Activated CD4-positive, alpha-beta memory T cell treated with anti-CD3 and anti-CD28 coated beads, Interleukin-2, amount 10 ng/mL, durations not matched to agents 7 days and 5 days (primary cell): ENCODE data around the gene MICALL2. TPM values are rescaled to one million over a fixed set of nuclear protein-coding genes. Genes with fewer than 3 reads are reported as not detected.

Experiments
- CTCF ChIA-PET: fragments of 350-600 bp; sonication (Branson Sonifier 250); formaldehyde crosslinking; loops from one replicate; lab custom pipeline; 2021; ENCODE audit warnings: antibody characterized with exemption, inconsistent platforms; lab: Charles Lee
- POLR2A ChIA-PET: fragments of 350-600 bp; sonication (Branson Sonifier 250); formaldehyde crosslinking; loops from one replicate; lab custom pipeline; 2021; ENCODE audit warnings: antibody characterized with exemption; lab: Charles Lee
- DNase-seq: peaks from one replicate; pipeline ENCODE4 v3.0.0-alpha.2; 2020
- H3K27ac Mint-ChIP-seq: one replicate; pipeline ENCODE4 v1.8.0; 2021; ENCODE audit warnings: mild to moderate bottlenecking, mixed read lengths
- H3K27me3 Mint-ChIP-seq: one replicate; pipeline ENCODE4 v1.8.0; 2021; ENCODE audit warnings: mixed read lengths
- H3K36me3 Mint-ChIP-seq: one replicate; pipeline ENCODE4 v1.8.0; 2021; ENCODE audit warnings: low read depth, mixed read lengths
- H3K4me1 Mint-ChIP-seq: one replicate; pipeline ENCODE4 v1.8.0; 2021; ENCODE audit warnings: mixed read lengths
- H3K4me3 Mint-ChIP-seq: one replicate; pipeline ENCODE4 v1.8.0; 2021; ENCODE audit warnings: mild to moderate bottlenecking, mixed read lengths
- H3K9me3 Mint-ChIP-seq: one replicate; pipeline ENCODE4 v1.8.0; 2021; ENCODE audit warnings: mixed read lengths
- total RNA-seq, 2 experiments: library from RNA; stranded (reverse); gene quantifications; one replicate each; pipeline ENCODE4 v1.2.3, GENCODE V29; 2021

The MICALL2 gene
- total RNA-seq, 2 experiments from 2014 or later: 1.5 to 1.6 TPM

GRCh38 chr7:1403638-1404459 is 55.4 kb downstream of the MICALL2 start:
- Mint-ChIP-seq H3K36me3 (no peaks in the 10 kb centered on the region), H3K27me3 (peaks cover 30% of the 10 kb centered on the region), H3K9me3 (no peaks in the 10 kb centered on the region), H3K4me3 (no peak overlapping the region), H3K4me1 (no peaks in the 10 kb centered on the region), H3K27ac (no peak overlapping the region)
- CTCF ChIA-PET: interaction anchor here (1.4 kb wide), 1 partner anchor 28 kb away, joined by 5 read pairs; no protein-coding TSS in a partner anchor
- POLR2A ChIA-PET: no interaction called here
- no peak for DNase-seq

- Mint-ChIP-seq H3K9me3 (no peaks in the 10 kb centered on the region), H3K27me3 (peaks cover 27% of the 10 kb centered on the region), H3K4me3 (no peak overlapping the region), H3K4me1 (no peaks in the 10 kb centered on the region), H3K36me3 (no peaks in the 10 kb centered on the region), H3K27ac (no peak overlapping the region)
- POLR2A ChIA-PET: no interaction called here
- no peak for DNase-seq
- CTCF ChIA-PET: no interaction called here
These were observed 56.3 kb downstream of the MICALL2 start for GRCh38 chr7:1402791-1403637.

GRCh38 chr7:1402110-1402790 is 57.0 kb downstream of the MICALL2 start:
- DNase-seq: no peak
- H3K27ac Mint-ChIP-seq: no peak overlapping the region
- POLR2A ChIA-PET: no interaction called here
- no peaks in the 10 kb centered on the region for H3K36me3 Mint-ChIP-seq
- peaks cover 27% of the 10 kb centered on the region for H3K27me3 Mint-ChIP-seq
- CTCF ChIA-PET: no interaction called here
- H3K4me3 Mint-ChIP-seq: no peak overlapping the region
- H3K9me3 Mint-ChIP-seq: no peaks in the 10 kb centered on the region
- no peaks in the 10 kb centered on the region for H3K4me1 Mint-ChIP-seq

GRCh38 chr7:1401011-1401410 is 58.3 kb downstream of the MICALL2 start:
- POLR2A ChIA-PET: interaction anchor here (0.9 kb wide), 1 partner anchor 11 kb away, joined by 3 read pairs; no protein-coding TSS in a partner anchor

GRCh38 chr7:1400371-1400770 is 58.9 kb downstream of the MICALL2 start:
- H3K27ac Mint-ChIP-seq: no peak overlapping the region
- POLR2A ChIA-PET: no interaction called here
- H3K36me3 Mint-ChIP-seq: no peaks in the 10 kb centered on the region
- no peak for DNase-seq
- H3K4me3 Mint-ChIP-seq: no peak overlapping the region
- peaks cover 5% of the 10 kb centered on the region for H3K9me3 Mint-ChIP-seq
- CTCF ChIA-PET: no interaction called here
- peaks cover 25% of the 10 kb centered on the region for H3K27me3 Mint-ChIP-seq
- no peaks in the 10 kb centered on the region for H3K4me1 Mint-ChIP-seq

More at GRCh38 chr7:1401011-1401410, 58.3 kb downstream of the MICALL2 start:
- H3K4me3 Mint-ChIP-seq: no peak overlapping the region
- peaks cover 5% of the 10 kb centered on the region for H3K9me3 Mint-ChIP-seq
- no peak overlapping the region for H3K27ac Mint-ChIP-seq
- CTCF ChIA-PET: interaction anchor here (1.0 kb wide), 1 partner anchor 73 kb away, joined by 3 read pairs; no protein-coding TSS in a partner anchor
- H3K36me3 Mint-ChIP-seq: no peaks in the 10 kb centered on the region
- no peak for DNase-seq
- no peaks in the 10 kb centered on the region for H3K4me1 Mint-ChIP-seq
- H3K27me3 Mint-ChIP-seq: peaks cover 27% of the 10 kb centered on the region

- no peak for DNase-seq
- H3K4me3 Mint-ChIP-seq: no peak overlapping the region
- peaks cover 11% of the 10 kb centered on the region for H3K27me3 Mint-ChIP-seq
- ChIA-PET CTCF (no interaction called here), POLR2A (no interaction called here)
- no peaks in the 10 kb centered on the region for H3K36me3 Mint-ChIP-seq
- H3K9me3 Mint-ChIP-seq: peaks cover 5% of the 10 kb centered on the region
- no peak overlapping the region for H3K27ac Mint-ChIP-seq
- no peaks in the 10 kb centered on the region for H3K4me1 Mint-ChIP-seq
These were observed 61.6 kb downstream of the MICALL2 start for GRCh38 chr7:1397491-1398327.

GRCh38 chr7:1396195-1396594 is 63.1 kb downstream of the MICALL2 start:
- ChIA-PET POLR2A (no interaction called here), CTCF (no interaction called here)
- Mint-ChIP-seq H3K4me1 (no peaks in the 10 kb centered on the region), H3K9me3 (peaks cover 9% of the 10 kb centered on the region), H3K36me3 (no peaks in the 10 kb centered on the region), H3K27me3 (peaks cover 5% of the 10 kb centered on the region), H3K4me3 (no peak overlapping the region), H3K27ac (no peak overlapping the region)
- no peak for DNase-seq

- POLR2A ChIA-PET: no interaction called here
- Mint-ChIP-seq H3K36me3 (no peaks in the 10 kb centered on the region), H3K9me3 (peaks cover 10% of the 10 kb centered on the region), H3K4me1 (no peaks in the 10 kb centered on the region), H3K4me3 (no peak overlapping the region), H3K27ac (no peak overlapping the region), H3K27me3 (peaks cover 2% of the 10 kb centered on the region)
- CTCF ChIA-PET: no interaction called here
- DNase-seq: no peak
These were observed 63.8 kb downstream of the MICALL2 start for GRCh38 chr7:1395211-1396070.

- no peak for DNase-seq
- POLR2A ChIA-PET: no interaction called here
- Mint-ChIP-seq H3K27ac (no peak overlapping the region), H3K4me1 (no peaks in the 10 kb centered on the region), H3K9me3 (peaks cover 10% of the 10 kb centered on the region), H3K27me3 (peaks cover 4% of the 10 kb centered on the region), H3K36me3 (no peaks in the 10 kb centered on the region), H3K4me3 (no peak overlapping the region)
- CTCF ChIA-PET: no interaction called here
These were observed 64.9 kb downstream of the MICALL2 start for GRCh38 chr7:1394371-1394770.

- ChIA-PET POLR2A (no interaction called here), CTCF (no interaction called here)
- H3K27me3 Mint-ChIP-seq: peaks cover 4% of the 10 kb centered on the region
- no peak overlapping the region for H3K27ac Mint-ChIP-seq
- H3K4me3 Mint-ChIP-seq: no peak overlapping the region
- H3K9me3 Mint-ChIP-seq: peaks cover 10% of the 10 kb centered on the region
- no peak for DNase-seq
- no peaks in the 10 kb centered on the region for H3K4me1 Mint-ChIP-seq
- H3K36me3 Mint-ChIP-seq: no peaks in the 10 kb centered on the region
These were observed 65.8 kb downstream of the MICALL2 start for GRCh38 chr7:1393421-1393820.

- Mint-ChIP-seq H3K27me3 (peaks cover 4% of the 10 kb centered on the region), H3K4me1 (no peaks in the 10 kb centered on the region), H3K27ac (no peak overlapping the region), H3K4me3 (no peak overlapping the region), H3K9me3 (peaks cover 10% of the 10 kb centered on the region), H3K36me3 (no peaks in the 10 kb centered on the region)
- DNase-seq: no peak
- CTCF ChIA-PET: no interaction called here
- POLR2A ChIA-PET: no interaction called here
These were observed 66.7 kb downstream of the MICALL2 start for GRCh38 chr7:1392556-1392955.

- CTCF ChIA-PET: no interaction called here
- Mint-ChIP-seq H3K27ac (no peak overlapping the region), H3K4me3 (no peak overlapping the region), H3K4me1 (no peaks in the 10 kb centered on the region), H3K9me3 (peaks cover 7% of the 10 kb centered on the region), H3K36me3 (no peaks in the 10 kb centered on the region), H3K27me3 (peaks cover 6% of the 10 kb centered on the region)
- no peak for DNase-seq
- POLR2A ChIA-PET: no interaction called here
These were observed 67.8 kb downstream of the MICALL2 start for GRCh38 chr7:1391449-1391848.
